CD4-positive, alpha-beta T cell (primary cell): Measurements from ENCODE around the gene ACTN4. TPM values are rescaled to one million over a fixed set of nuclear protein-coding genes. Genes with fewer than 3 reads are reported as not detected.

ENCODE experiments used
- ATAC-seq: fragments of 200-7000 bp; cut with Tn5 transposase; one replicate; pipeline ENCODE4 v1.10.0; 2022; ENCODE audit warnings: mild to moderate bottlenecking; ENCODE audit not compliant: poor library complexity
- CTCF ChIA-PET: fragments of 350-600 bp; sonication (Branson Sonifier 250); formaldehyde crosslinking; loops from one replicate; lab custom pipeline; 2021; ENCODE audit warnings: antibody characterized with exemption, inconsistent platforms; lab: Charles Lee
- POLR2A ChIA-PET: fragments of 350-600 bp; sonication (Branson Sonifier 250); formaldehyde crosslinking; loops from one replicate; lab custom pipeline; 2021; ENCODE audit warnings: antibody characterized with exemption, inconsistent platforms; lab: Charles Lee
- DNase-seq, 14 experiments: peaks; one replicate each; pipeline ENCODE4 v3.0.0-alpha.2; 2013 to 2020; ENCODE audit warnings: mixed read lengths in 2 of 14
- H3K27ac ChIP-seq, 2 donors: one replicate each; pipeline versions ENCODE4 v1.5.1 to v1.7.0; 2013; ENCODE audit warnings: low read length in 2 of 2, low read depth in 1 of 2, mild to moderate bottlenecking in 1 of 2
- H3K27me3 ChIP-seq, 2 experiments: 1 replicate in 1 of 2; 2 replicates in 1 of 2; pipeline versions ENCODE4 v1.6.1 to v1.7.0; 2013; ENCODE audit warnings: low read length in 2 of 2, control low read depth in 1 of 2, mild to moderate bottlenecking in 1 of 2, moderate library complexity in 1 of 2; ENCODE audit not compliant: insufficient read depth in 2 of 2, control insufficient read depth in 1 of 2
- H3K36me3 ChIP-seq: one replicate; pipeline ENCODE4 v1.6.1; 2013; ENCODE audit warnings: low read length, control low read depth; ENCODE audit not compliant: insufficient read depth
- H3K4me1 ChIP-seq: one replicate; pipeline ENCODE4 v1.6.1; 2013; ENCODE audit warnings: low read length, control low read depth; ENCODE audit not compliant: insufficient read depth
- H3K4me3 ChIP-seq: one replicate; pipeline ENCODE4 v1.5.1; 2013; ENCODE audit warnings: mild to moderate bottlenecking, low read length, moderate library complexity
- H3K9me3 ChIP-seq, 2 experiments: 1 replicate in 1 of 2; 2 replicates in 1 of 2; pipeline versions ENCODE4 v1.6.1 to v1.7.0; 2013; ENCODE audit warnings: low read length in 2 of 2, mild to moderate bottlenecking in 2 of 2, control low read depth in 1 of 2, moderate library complexity in 1 of 2; ENCODE audit not compliant: control insufficient read depth in 1 of 2, insufficient read depth in 1 of 2
- H3K27ac Mint-ChIP-seq: one replicate; pipeline ENCODE4 v1.8.0; 2020; ENCODE audit warnings: mixed read lengths
- H3K27me3 Mint-ChIP-seq: one replicate; pipeline ENCODE4 v1.8.0; 2021; ENCODE audit warnings: mixed read lengths
- H3K36me3 Mint-ChIP-seq: one replicate; pipeline ENCODE4 v1.8.0; 2021; ENCODE audit warnings: low read depth, mixed read lengths
- H3K4me1 Mint-ChIP-seq: one replicate; pipeline ENCODE4 v1.8.0; 2021; ENCODE audit warnings: low read depth, mixed read lengths
- H3K4me3 Mint-ChIP-seq: one replicate; pipeline ENCODE4 v1.8.0; 2020; ENCODE audit warnings: mild to moderate bottlenecking, mixed read lengths
- H3K9me3 Mint-ChIP-seq: one replicate; pipeline ENCODE4 v1.8.0; 2020; ENCODE audit warnings: mixed read lengths
- CTCF ChIP-seq: fragments of 200-600 bp; IDR thresholded peaks from one replicate; pipeline ENCODE4 v1.8.0; 2022; ENCODE audit warnings: antibody characterized with exemption, mild to moderate bottlenecking
- intact Hi-C, 2 experiments: fragments of 100-400 bp; cut with DNase I in 1 of 2; cut with micrococcal nuclease in 1 of 2; formaldehyde crosslinking; loops; one replicate each; pipeline versions ENCODE4 v1.15.1 to v1.9.0; 2023 to 2025; cut with DNase I, micrococcal nuclease
- total RNA-seq, 174 experiments: library from RNA in 2 of 174; stranded (reverse) in 2 of 174; gene quantifications; one replicate each; pipeline ENCODE4 v1.2.3 and lab custom pipeline; 2021 to 2026

The ACTN4 gene
- total RNA-seq, 2 experiments from 2014 or later: 70.3 to 84.0 TPM

DNA sequence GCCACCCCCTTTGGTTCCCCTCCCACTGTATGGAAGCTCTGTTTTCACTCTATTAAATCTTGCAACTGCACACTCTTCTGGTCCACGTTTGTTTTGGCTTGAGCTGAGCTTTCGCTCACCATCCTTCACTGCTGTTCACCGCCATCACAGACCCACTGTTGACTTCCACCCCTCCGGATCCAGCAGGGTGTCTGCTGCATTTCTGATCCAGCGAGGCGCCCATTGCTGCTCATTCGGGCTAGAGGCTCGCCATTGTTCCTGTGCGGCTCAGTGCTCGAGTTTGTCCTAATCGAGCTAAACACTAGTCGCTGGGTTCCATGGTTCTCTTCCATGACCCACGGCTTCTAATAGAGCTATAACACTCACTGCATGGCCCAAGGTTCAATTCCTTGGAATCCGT, 42.7 kb downstream of the ACTN4 start:
- Mint-ChIP-seq H3K4me1 (peaks cover 75% of the 10 kb centered on the region), H3K4me3 (no peak overlapping the region), H3K36me3 (peaks cover 5% of the 10 kb centered on the region), H3K27me3 (no peaks in the 10 kb centered on the region), H3K27ac (no peak overlapping the region), H3K9me3 (no peaks in the 10 kb centered on the region)
- Histone ChIP-seq H3K9me3 (no peaks in the 10 kb centered on the region), H3K36me3 (peaks cover 7% of the 10 kb centered on the region), H3K4me3 (no peak overlapping the region), H3K27ac (no peak overlapping the region), H3K27me3 (no peaks in the 10 kb centered on the region), H3K4me1 (peaks cover 74% of the 10 kb centered on the region)
- DNase-seq (no peak), ATAC-seq (no peak)
- ChIA-PET POLR2A (no interaction called here), CTCF (interaction anchor here (1.6 kb wide), 1 partner anchor 56 kb away, joined by 4 read pairs; no protein-coding TSS in a partner anchor)
- intact Hi-C loops: no loop called here
- TF ChIP-seq CTCF: no peak

GRCh38 chr19:38690832-38691231, 43.4 kb downstream of the ACTN4 start:
- no peak overlapping the region for H3K4me3 ChIP-seq
- CTCF ChIA-PET: interaction anchor here (1.6 kb wide), 1 partner anchor 57 kb away, joined by 4 read pairs; no protein-coding TSS in a partner anchor
- Mint-ChIP-seq H3K36me3 (peaks cover 5% of the 10 kb centered on the region), H3K27ac (no peak overlapping the region), H3K27me3 (no peaks in the 10 kb centered on the region), H3K9me3 (no peaks in the 10 kb centered on the region), H3K4me1 (peaks cover 78% of the 10 kb centered on the region), H3K4me3 (peak overlapping the region; percentile 45)
- no peak for ATAC-seq
- intact Hi-C loops: no loop called here
- peaks cover 74% of the 10 kb centered on the region for H3K4me1 ChIP-seq
- POLR2A ChIA-PET: no interaction called here
- H3K27me3 ChIP-seq: no peaks in the 10 kb centered on the region
- no peaks in the 10 kb centered on the region for H3K9me3 ChIP-seq
- H3K27ac ChIP-seq: no peak overlapping the region
- TF ChIP-seq CTCF: no peak
- no peak for DNase-seq
- H3K36me3 ChIP-seq: peaks cover 11% of the 10 kb centered on the region

DNA sequence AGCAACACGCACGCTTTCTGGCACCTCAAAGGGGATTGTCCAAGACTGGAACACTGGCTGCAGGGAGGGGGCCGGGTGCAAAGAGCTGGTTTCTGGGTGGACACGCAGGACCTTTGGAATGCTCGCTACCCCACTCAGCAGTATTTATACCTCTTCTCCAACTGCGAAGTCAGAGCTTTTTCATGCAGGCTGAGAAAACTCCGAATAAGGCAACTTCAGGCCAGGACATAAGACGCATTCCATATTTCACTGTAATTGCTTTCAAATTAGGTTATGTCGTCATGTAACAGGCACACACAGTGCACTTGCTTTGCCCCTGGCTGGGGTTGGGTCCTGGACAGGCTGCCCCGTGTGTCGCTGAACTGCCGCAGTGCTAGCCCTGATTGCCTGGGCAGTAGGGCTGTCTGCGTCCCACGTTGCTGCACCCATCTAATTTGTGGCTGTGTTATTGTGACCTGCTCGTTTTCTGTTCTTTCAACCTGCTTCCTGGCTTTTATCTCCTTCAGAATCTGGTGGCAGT, 44.5 kb downstream of the ACTN4 start:
- peaks cover 9% of the 10 kb centered on the region for H3K36me3 Mint-ChIP-seq
- Histone ChIP-seq H3K27me3 (no peaks in the 10 kb centered on the region), H3K4me3 (no peak overlapping the region), H3K4me1 (peaks cover 74% of the 10 kb centered on the region), H3K27ac (peak overlapping the region in 1 of 2 donors; percentile 29), H3K9me3 (no peaks in the 10 kb centered on the region), H3K36me3 (peaks cover 14% of the 10 kb centered on the region)
- ATAC-seq (no peak), DNase-seq (no peak)
- H3K27me3 Mint-ChIP-seq: no peaks in the 10 kb centered on the region
- peaks cover 70% of the 10 kb centered on the region for H3K4me1 Mint-ChIP-seq
- H3K4me3 Mint-ChIP-seq: no peak overlapping the region
- peak overlapping the region; percentile 3 for H3K27ac Mint-ChIP-seq
- ChIA-PET CTCF (no interaction called here), POLR2A (no interaction called here)
- H3K9me3 Mint-ChIP-seq: no peaks in the 10 kb centered on the region
- intact Hi-C loops: no loop called here
- TF ChIP-seq CTCF: no peak
